ENCODE results near the gene DRAM1. TPM values are rescaled to one million over a fixed set of nuclear protein-coding genes. Genes with fewer than 3 reads are reported as not detected.
A peak's percentile ranks its signal among the peaks of the same experiment; 100 is the strongest.

DRAM1 gene
- total and polyA plus RNA-seq, 9 of the 15 experiments (the other 6 are each of a cell fraction or from before 2014, with no cell fraction given): 1.4 to 4.3 (median 2.7) TPM

DNA sequence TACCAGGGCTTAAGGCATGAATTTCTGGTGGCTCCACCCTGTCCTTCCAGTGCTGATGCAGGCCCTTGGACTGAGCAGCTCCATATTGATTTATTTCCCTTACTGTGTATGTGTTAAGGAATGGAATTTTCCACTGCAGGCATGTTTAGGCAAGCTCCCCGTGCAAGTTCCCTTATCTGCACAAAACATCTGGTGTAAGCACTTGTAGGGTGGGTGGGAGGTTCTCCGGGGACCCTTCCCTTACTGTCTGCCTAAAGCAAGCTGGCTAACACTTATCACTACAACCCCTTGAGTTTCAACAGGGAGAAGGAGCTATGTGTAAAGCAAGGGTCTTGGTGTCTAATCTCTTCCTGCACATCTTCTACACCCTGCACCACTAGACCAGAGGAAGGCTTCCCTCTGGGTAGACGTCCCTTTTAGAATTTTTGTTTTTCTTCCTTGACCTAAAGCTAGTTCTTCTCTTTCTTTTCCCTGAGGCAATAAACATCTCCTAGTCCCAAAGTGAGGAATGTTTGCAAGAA is 22.0 kb upstream of the DRAM1 start (continued):
- TF ChIP-seq, protein P1, sequence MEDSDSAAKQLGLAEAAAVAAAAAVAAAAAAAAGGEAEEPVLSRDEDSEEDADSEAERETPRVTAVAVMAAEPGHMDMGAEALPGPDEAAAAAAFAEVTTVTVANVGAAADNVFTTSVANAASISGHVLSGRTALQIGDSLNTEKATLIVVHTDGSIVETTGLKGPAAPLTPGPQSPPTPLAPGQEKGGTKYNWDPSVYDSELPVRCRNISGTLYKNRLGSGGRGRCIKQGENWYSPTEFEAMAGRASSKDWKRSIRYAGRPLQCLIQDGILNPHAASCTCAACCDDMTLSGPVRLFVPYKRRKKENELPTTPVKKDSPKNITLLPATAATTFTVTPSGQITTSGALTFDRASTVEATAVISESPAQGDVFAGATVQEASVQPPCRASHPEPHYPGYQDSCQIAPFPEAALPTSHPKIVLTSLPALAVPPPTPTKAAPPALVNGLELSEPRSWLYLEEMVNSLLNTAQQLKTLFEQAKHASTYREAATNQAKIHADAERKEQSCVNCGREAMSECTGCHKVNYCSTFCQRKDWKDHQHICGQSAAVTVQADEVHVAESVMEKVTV (CRISPR knock-in tag; IDR thresholded peaks at IDR 0.05): no peak
- TF ChIP-seq BMI1 (IDR thresholded peaks at IDR 0.05; ENCODE audit: low read length) (no peak), ZKSCAN1 (IDR thresholded peaks at IDR 0.05; ENCODE audit: low read depth, low read length) (no peak), HIVEP1 (CRISPR knock-in tag; IDR thresholded peaks at IDR 0.05) (no peak), STAG1 (CRISPR knock-in tag; IDR thresholded peaks at IDR 0.05; ENCODE audit: borderline replicate concordance) (no peak), BRF1 (IDR thresholded peaks at IDR 0.05; ENCODE audit: borderline replicate concordance, extremely low read depth, insufficient read length) (no peak), STAT5A (IDR thresholded peaks at IDR 0.05; ENCODE audit: borderline replicate concordance, low read length) (peak; percentile 54; the same call in 1 of the 2 replicates), ZBTB7A (IDR thresholded peaks at IDR 0.05; ENCODE audit: borderline replicate concordance, control insufficient read depth, low read depth, low read length) (peak; percentile 99), ZNF75A (CRISPR knock-in tag; IDR thresholded peaks at IDR 0.05) (no peak), ESRRA (IDR thresholded peaks at IDR 0.05; ENCODE audit: borderline replicate concordance, low read depth) (no peak), RBM15 (IDR thresholded peaks at IDR 0.05; ENCODE audit: insufficient read depth, low read length) (no peak), COPS2 (conservative IDR thresholded peaks at IDR 0.05) (no peak)
- TF ChIP-seq, protein P2, sequence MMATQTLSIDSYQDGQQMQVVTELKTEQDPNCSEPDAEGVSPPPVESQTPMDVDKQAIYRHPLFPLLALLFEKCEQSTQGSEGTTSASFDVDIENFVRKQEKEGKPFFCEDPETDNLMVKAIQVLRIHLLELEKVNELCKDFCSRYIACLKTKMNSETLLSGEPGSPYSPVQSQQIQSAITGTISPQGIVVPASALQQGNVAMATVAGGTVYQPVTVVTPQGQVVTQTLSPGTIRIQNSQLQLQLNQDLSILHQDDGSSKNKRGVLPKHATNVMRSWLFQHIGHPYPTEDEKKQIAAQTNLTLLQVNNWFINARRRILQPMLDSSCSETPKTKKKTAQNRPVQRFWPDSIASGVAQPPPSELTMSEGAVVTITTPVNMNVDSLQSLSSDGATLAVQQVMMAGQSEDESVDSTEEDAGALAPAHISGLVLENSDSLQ (IDR thresholded peaks at IDR 0.05): peak; percentile 82
- TF ChIP-seq, protein P3, sequence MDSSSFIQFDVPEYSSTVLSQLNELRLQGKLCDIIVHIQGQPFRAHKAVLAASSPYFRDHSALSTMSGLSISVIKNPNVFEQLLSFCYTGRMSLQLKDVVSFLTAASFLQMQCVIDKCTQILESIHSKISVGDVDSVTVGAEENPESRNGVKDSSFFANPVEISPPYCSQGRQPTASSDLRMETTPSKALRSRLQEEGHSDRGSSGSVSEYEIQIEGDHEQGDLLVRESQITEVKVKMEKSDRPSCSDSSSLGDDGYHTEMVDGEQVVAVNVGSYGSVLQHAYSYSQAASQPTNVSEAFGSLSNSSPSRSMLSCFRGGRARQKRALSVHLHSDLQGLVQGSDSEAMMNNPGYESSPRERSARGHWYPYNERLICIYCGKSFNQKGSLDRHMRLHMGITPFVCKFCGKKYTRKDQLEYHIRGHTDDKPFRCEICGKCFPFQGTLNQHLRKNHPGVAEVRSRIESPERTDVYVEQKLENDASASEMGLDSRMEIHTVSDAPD (CRISPR knock-in tag; IDR thresholded peaks at IDR 0.05): no peak
- TF ChIP-seq, protein P4, sequence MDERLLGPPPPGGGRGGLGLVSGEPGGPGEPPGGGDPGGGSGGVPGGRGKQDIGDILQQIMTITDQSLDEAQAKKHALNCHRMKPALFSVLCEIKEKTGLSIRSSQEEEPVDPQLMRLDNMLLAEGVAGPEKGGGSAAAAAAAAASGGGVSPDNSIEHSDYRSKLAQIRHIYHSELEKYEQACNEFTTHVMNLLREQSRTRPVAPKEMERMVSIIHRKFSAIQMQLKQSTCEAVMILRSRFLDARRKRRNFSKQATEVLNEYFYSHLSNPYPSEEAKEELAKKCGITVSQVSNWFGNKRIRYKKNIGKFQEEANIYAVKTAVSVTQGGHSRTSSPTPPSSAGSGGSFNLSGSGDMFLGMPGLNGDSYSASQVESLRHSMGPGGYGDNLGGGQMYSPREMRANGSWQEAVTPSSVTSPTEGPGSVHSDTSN (CRISPR knock-in tag; IDR thresholded peaks at IDR 0.05; ENCODE audit: low read depth): no peak
- TF ChIP-seq, protein P4 (tag; conservative IDR thresholded peaks at IDR 0.05; ENCODE audit: low read depth): peak; percentile 75
- TF ChIP-seq, protein P5, sequence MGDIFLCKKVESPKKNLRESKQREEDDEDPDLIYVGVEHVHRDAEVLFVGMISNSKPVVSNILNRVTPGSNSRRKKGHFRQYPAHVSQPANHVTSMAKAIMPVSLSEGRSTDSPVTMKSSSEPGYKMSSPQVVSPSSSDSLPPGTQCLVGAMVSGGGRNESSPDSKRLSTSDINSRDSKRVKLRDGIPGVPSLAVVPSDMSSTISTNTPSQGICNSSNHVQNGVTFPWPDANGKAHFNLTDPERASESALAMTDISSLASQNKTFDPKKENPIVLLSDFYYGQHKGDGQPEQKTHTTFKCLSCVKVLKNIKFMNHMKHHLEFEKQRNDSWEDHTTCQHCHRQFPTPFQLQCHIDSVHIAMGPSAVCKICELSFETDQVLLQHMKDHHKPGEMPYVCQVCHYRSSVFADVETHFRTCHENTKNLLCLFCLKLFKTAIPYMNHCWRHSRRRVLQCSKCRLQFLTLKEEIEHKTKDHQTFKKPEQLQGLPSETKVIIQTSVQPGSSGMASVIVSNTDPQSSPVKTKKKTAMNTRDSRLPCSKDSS (IDR thresholded peaks at IDR 0.05; ENCODE audit: low read depth, partially characterized antibody): no peak
- TF ChIP-seq, protein P6, sequence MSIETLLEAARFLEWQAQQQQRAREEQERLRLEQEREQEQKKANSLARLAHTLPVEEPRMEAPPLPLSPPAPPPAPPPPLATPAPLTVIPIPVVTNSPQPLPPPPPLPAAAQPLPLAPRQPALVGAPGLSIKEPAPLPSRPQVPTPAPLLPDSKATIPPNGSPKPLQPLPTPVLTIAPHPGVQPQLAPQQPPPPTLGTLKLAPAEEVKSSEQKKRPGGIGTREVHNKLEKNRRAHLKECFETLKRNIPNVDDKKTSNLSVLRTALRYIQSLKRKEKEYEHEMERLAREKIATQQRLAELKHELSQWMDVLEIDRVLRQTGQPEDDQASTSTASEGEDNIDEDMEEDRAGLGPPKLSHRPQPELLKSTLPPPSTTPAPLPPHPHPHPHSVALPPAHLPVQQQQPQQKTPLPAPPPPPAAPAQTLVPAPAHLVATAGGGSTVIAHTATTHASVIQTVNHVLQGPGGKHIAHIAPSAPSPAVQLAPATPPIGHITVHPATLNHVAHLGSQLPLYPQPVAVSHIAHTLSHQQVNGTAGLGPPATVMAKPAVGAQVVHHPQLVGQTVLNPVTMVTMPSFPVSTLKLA (conservative IDR thresholded peaks at IDR 0.05): peak in 1 of 2 experiments; percentile 34; a peak in 2 of 4 replicates

Measured in K562 (cell line).